Neural crest cell (in vitro differentiated cells): ENCODE measurements around the gene TUBA1C. TPM values are rescaled to one million over a fixed set of nuclear protein-coding genes. Genes with fewer than 3 reads are reported as not detected.

Source experiments
- DNase-seq: peaks from one replicate; pipeline ENCODE4 v3.0.0; 2021; ENCODE audit warnings: low read depth, mixed read lengths, low spot score
- H3K27ac Mint-ChIP-seq: one replicate; pipeline ENCODE4 v1.8.0; 2021; ENCODE audit warnings: mild to moderate bottlenecking, mixed read lengths; ENCODE audit not compliant: unreplicated experiment
- H3K27me3 Mint-ChIP-seq: 2 replicates; pipeline ENCODE4 v1.8.0; 2021; ENCODE audit warnings: low read depth, mild to moderate bottlenecking, mixed read lengths
- H3K36me3 Mint-ChIP-seq: 2 replicates; pipeline ENCODE4 v1.8.0; 2021; ENCODE audit warnings: low read depth, mild to moderate bottlenecking, mixed read lengths
- H3K4me1 Mint-ChIP-seq: 2 replicates; pipeline ENCODE4 v1.8.0; 2021; ENCODE audit warnings: mixed read lengths
- H3K4me3 Mint-ChIP-seq: one replicate; pipeline ENCODE4 v1.8.0; 2021; ENCODE audit warnings: mild to moderate bottlenecking, mixed read lengths
- H3K9me3 Mint-ChIP-seq: 2 replicates; pipeline ENCODE4 v1.8.0; 2021; ENCODE audit warnings: mixed read lengths
- total RNA-seq: library from RNA; stranded (reverse); gene quantifications from 2 replicates; pipeline ENCODE4 v1.2.1, GENCODE V29; 2021
- TF ChIP-seq, protein P1 (sequence below): fragments of 200-600 bp; sonication (generic); conservative IDR thresholded peaks from 2 replicates; pipeline ENCODE4 v1.5.0; 2021; ENCODE audit warnings: antibody characterized with exemption, mild to moderate bottlenecking

The TUBA1C gene
- total RNA-seq, 1 donor from 2014 or later, result 203 TPM

- no peak for DNase-seq
- Mint-ChIP-seq H3K27me3 (peaks cover 77% of the 10 kb centered on the region), H3K27ac (no peak overlapping the region), H3K9me3 (no peaks in the 10 kb centered on the region), H3K4me1 (peaks cover 9% of the 10 kb centered on the region), H3K4me3 (no peak overlapping the region), H3K36me3 (no peaks in the 10 kb centered on the region)
- TF ChIP-seq, protein P1, sequence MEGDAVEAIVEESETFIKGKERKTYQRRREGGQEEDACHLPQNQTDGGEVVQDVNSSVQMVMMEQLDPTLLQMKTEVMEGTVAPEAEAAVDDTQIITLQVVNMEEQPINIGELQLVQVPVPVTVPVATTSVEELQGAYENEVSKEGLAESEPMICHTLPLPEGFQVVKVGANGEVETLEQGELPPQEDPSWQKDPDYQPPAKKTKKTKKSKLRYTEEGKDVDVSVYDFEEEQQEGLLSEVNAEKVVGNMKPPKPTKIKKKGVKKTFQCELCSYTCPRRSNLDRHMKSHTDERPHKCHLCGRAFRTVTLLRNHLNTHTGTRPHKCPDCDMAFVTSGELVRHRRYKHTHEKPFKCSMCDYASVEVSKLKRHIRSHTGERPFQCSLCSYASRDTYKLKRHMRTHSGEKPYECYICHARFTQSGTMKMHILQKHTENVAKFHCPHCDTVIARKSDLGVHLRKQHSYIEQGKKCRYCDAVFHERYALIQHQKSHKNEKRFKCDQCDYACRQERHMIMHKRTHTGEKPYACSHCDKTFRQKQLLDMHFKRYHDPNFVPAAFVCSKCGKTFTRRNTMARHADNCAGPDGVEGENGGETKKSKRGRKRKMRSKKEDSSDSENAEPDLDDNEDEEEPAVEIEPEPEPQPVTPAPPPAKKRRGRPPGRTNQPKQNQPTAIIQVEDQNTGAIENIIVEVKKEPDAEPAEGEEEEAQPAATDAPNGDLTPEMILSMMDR, result no peak
Observed at GRCh38 chr12:49292729-49293055, 27.8 kb downstream of the TUBA1C start.

DNA sequence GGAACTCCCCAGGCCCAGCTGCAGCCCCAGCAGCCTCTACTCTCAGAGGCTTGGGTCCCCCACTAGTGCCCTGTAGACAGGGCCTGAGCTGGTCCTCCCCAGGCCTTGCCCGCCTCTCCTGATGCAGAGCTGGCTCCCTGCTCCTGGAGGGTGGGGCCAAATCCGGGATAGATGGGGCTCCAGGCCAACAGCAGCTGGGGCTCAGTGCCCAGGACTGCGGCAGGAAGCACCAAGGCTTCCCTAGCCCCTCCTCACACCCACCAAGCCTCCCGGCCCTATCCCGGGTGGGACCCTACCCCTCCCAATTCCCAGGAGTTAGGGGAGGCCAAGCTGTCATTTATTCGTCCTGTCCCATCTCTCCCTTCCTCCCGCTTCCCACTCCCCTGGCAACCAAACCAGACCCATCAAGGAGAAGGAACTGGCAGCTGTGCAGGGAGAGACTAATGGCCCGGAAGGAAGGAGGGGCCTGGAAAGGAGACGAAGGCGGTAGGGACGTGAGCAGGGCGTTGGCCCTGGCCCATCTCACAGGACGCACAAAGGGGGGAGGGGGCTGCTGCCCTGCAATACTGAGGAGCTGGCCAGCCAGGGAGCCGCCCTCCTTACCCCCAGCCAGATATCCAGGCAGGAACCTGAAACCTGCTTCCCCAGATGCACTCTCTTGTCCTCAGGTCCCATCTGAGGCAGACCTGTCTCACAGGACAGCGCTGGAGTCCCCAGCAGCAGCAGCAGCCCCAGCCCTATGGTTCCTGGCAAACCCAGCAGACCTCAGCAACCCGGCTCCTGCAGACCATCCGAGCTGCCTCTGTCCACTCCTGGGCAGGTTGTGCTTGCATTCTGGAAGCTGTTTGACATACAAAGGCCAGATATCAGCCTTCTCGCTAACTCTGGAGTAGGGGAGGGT is 28.4 kb downstream of the TUBA1C start:
- H3K27me3 Mint-ChIP-seq, result peaks cover 77% of the 10 kb centered on the region
- no peak overlapping the region for H3K27ac Mint-ChIP-seq
- TF ChIP-seq, protein P1, result no peak
- H3K4me3 Mint-ChIP-seq, result no peak overlapping the region
- no peaks in the 10 kb centered on the region for H3K9me3 Mint-ChIP-seq
- no peaks in the 10 kb centered on the region for H3K36me3 Mint-ChIP-seq
- DNase-seq, result no peak
- H3K4me1 Mint-ChIP-seq, result peaks cover 7% of the 10 kb centered on the region

GRCh38 chr12:49294086-49294803 is 29.4 kb downstream of the TUBA1C start:
- H3K9me3 Mint-ChIP-seq, result no peaks in the 10 kb centered on the region
- peaks cover 81% of the 10 kb centered on the region for H3K27me3 Mint-ChIP-seq
- peaks cover 4% of the 10 kb centered on the region for H3K4me1 Mint-ChIP-seq
- TF ChIP-seq, protein P1, result no peak
- no peaks in the 10 kb centered on the region for H3K36me3 Mint-ChIP-seq
- H3K4me3 Mint-ChIP-seq, result no peak overlapping the region
- DNase-seq, result no peak
- H3K27ac Mint-ChIP-seq, result no peak overlapping the region

- TF ChIP-seq, protein P1, result no peak
- Mint-ChIP-seq H3K4me3 (no peak overlapping the region), H3K9me3 (no peaks in the 10 kb centered on the region), H3K4me1 (peaks cover 4% of the 10 kb centered on the region), H3K27ac (no peak overlapping the region), H3K27me3 (peaks cover 84% of the 10 kb centered on the region), H3K36me3 (no peaks in the 10 kb centered on the region)
- DNase-seq, result no peak
Observed at GRCh38 chr12:49294804-49295081, 29.9 kb downstream of the TUBA1C start.

DNA sequence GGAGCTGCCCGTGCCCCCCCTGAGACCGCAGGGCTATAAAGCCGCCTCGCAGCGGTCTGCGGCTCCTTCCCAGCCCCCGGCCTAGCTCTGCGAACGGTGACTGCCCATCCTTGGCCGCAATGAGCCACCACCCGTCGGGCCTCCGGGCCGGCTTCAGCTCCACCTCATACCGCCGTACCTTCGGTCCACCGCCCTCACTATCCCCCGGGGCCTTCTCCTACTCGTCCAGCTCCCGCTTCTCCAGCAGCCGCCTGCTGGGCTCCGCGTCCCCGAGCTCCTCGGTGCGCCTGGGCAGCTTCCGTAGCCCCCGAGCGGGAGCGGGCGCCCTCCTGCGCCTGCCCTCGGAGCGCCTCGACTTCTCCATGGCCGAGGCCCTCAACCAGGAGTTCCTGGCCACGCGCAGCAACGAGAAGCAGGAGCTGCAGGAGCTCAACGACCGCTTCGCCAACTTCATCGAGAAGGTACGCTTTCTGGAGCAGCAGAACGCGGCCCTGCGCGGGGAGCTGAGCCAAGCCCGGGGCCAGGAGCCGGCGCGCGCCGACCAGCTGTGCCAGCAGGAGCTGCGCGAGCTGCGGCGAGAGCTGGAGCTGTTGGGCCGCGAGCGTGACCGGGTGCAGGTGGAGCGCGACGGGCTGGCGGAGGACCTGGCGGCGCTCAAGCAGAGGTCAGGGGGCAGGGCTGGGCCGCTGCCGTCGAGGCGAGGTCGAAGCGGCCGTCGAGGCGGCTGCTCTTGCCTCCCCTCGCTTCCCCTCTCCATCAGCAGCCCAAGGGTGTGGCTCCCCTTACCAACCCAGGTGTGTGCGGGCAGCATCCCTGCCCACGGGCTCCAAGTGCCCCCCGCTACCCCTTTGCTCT is 30.4 kb downstream of the TUBA1C start, which contains the start of gene PRPH:
Gene PRPH, plus strand, starts transcription at position 66 of the 855 bp plus-strand sequence. Its CDS starts 54 bp downstream, at position 120.
- TF ChIP-seq, protein P1, result no peak
- peaks cover 4% of the 10 kb centered on the region for H3K4me1 Mint-ChIP-seq
- no peak for DNase-seq
- H3K27ac Mint-ChIP-seq, result no peak within 1 kb of the TSS
- no peaks in the 10 kb centered on the region for H3K9me3 Mint-ChIP-seq
- H3K4me3 Mint-ChIP-seq, result no peak within 1 kb of the TSS
- H3K27me3 Mint-ChIP-seq, result peaks cover 84% of the 10 kb centered on the region
- no peaks in the 10 kb centered on the region for H3K36me3 Mint-ChIP-seq
